ENCODE measurements around the gene ESAM.

The ESAM gene

DNA sequence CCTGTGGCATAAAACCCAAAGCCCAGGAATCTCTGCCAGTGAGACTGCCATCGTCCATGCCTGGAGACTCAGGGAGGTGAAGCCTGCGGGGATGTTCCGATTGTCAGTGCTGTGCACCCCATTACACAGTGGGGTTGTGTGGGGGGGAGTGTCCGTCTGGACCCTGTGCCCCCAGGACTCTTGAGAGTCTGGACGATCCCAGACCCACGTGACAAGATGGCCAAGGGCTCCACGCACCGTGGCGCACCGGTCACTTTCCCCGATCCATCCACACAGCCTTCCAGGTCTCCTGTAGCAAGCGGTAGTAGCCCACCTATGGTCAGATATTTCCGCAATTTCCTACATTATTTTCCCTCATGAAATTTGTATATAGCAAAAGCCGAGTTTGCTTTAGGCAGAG, 43.3 kb downstream of the ESAM start:
- ChIA-PET CTCF (interaction anchor here (0.7 kb wide), 1 partner anchor 118 kb away, joined by 3 read pairs; no protein-coding TSS in a partner anchor), POLR2A (interaction anchor here (1.0 kb wide), 1 partner anchor 45 kb away, joined by 5 read pairs; the partner anchor contains the start of genes SIAE and SPA17)
- Histone ChIP-seq H3K27ac (ENCODE audit: extremely low read depth, low read depth, low read length) (no peak overlapping the region), H3K4me1 (ENCODE audit: control insufficient read depth, insufficient read depth, low read length) (no peaks in the 10 kb centered on the region), H3K4me3 (ENCODE audit: low read depth, low read length) (no peak overlapping the region), H3K36me3 (ENCODE audit: control insufficient read depth in 2 of 2, insufficient read depth in 1 of 2, low read length in 2 of 2) (no peaks in the 10 kb centered on the region), H3K9me3 (ENCODE audit: control insufficient read depth, insufficient read depth, low read depth, low read length) (no peaks in the 10 kb centered on the region)
- no peak for TF ChIP-seq ZNF768 (tag by site-specific recombination; IDR thresholded peaks at IDR 0.05)
- TF ChIP-seq ZNF571 (tag by site-specific recombination; IDR thresholded peaks at IDR 0.05): no peak
- TF ChIP-seq, protein P1, sequence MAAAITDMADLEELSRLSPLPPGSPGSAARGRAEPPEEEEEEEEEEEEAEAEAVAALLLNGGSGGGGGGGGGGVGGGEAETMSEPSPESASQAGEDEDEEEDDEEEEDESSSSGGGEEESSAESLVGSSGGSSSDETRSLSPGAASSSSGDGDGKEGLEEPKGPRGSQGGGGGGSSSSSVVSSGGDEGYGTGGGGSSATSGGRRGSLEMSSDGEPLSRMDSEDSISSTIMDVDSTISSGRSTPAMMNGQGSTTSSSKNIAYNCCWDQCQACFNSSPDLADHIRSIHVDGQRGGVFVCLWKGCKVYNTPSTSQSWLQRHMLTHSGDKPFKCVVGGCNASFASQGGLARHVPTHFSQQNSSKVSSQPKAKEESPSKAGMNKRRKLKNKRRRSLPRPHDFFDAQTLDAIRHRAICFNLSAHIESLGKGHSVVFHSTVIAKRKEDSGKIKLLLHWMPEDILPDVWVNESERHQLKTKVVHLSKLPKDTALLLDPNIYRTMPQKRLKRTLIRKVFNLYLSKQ (tag by site-specific recombination; IDR thresholded peaks at IDR 0.05; ENCODE audit: borderline replicate concordance): no peak
- no peak for TF ChIP-seq MZF1 (tag by site-specific recombination; IDR thresholded peaks at IDR 0.05; ENCODE audit: borderline replicate concordance)
- no peak for TF ChIP-seq ZNF776 (tag by site-specific recombination; IDR thresholded peaks at IDR 0.05; ENCODE audit: borderline replicate concordance)
- TF ChIP-seq, protein P2, sequence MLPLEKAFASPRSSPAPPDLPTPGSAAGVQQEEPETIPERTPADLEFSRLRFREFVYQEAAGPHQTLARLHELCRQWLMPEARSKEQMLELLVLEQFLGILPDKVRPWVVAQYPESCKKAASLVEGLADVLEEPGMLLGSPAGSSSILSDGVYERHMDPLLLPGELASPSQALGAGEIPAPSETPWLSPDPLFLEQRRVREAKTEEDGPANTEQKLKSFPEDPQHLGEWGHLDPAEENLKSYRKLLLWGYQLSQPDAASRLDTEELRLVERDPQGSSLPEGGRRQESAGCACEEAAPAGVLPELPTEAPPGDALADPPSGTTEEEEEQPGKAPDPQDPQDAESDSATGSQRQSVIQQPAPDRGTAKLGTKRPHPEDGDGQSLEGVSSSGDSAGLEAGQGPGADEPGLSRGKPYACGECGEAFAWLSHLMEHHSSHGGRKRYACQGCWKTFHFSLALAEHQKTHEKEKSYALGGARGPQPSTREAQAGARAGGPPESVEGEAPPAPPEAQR (tag by site-specific recombination; IDR thresholded peaks at IDR 0.05): no peak
- TF ChIP-seq, protein P3, sequence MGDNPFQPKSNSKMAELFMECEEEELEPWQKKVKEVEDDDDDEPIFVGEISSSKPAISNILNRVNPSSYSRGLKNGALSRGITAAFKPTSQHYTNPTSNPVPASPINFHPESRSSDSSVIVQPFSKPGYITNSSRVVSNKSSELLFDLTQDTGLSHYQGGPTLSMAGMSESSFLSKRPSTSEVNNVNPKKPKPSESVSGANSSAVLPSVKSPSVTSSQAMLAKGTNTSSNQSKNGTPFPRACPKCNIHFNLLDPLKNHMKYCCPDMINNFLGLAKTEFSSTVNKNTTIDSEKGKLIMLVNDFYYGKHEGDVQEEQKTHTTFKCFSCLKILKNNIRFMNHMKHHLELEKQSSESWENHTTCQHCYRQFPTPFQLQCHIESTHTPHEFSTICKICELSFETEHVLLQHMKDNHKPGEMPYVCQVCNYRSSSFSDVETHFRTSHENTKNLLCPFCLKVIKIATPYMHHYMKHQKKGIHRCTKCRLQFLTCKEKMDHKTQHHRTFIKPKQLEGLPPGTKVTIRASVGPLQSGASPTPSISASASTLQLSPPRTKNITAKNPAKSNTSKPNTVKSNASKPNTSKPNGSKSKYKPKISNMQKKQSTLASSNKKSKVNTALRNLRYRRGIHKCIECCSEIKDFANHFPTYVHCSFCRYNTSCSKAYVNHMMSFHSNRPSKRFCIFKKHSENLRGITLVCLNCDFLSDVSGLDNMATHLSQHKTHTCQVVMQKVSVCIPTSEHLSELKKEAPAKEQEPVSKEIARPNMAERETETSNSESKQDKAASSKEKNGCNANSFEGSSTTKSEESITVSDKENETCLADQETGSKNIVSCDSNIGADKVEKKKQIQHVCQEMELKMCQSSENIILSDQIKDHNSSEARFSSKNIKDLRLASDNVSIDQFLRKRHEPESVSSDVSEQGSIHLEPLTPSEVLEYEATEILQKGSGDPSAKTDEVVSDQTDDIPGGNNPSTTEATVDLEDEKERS (tag by site-specific recombination; IDR thresholded peaks at IDR 0.05): no peak
- no peak for TF ChIP-seq EGR2 (tag by site-specific recombination; IDR thresholded peaks at IDR 0.05; ENCODE audit: low read depth)
- TF ChIP-seq, protein P4, sequence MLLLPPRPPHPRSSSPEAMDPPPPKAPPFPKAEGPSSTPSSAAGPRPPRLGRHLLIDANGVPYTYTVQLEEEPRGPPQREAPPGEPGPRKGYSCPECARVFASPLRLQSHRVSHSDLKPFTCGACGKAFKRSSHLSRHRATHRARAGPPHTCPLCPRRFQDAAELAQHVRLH (tag by site-specific recombination; IDR thresholded peaks at IDR 0.05): no peak
- TF ChIP-seq, protein P5, sequence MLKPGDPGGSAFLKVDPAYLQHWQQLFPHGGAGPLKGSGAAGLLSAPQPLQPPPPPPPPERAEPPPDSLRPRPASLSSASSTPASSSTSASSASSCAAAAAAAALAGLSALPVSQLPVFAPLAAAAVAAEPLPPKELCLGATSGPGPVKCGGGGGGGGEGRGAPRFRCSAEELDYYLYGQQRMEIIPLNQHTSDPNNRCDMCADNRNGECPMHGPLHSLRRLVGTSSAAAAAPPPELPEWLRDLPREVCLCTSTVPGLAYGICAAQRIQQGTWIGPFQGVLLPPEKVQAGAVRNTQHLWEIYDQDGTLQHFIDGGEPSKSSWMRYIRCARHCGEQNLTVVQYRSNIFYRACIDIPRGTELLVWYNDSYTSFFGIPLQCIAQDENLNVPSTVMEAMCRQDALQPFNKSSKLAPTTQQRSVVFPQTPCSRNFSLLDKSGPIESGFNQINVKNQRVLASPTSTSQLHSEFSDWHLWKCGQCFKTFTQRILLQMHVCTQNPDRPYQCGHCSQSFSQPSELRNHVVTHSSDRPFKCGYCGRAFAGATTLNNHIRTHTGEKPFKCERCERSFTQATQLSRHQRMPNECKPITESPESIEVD (tag by site-specific recombination; IDR thresholded peaks at IDR 0.05): no peak
- no peak for TF ChIP-seq ZBTB21 (tag by site-specific recombination; IDR thresholded peaks at IDR 0.05)
- no peak for TF ChIP-seq YY2 (tag by site-specific recombination; IDR thresholded peaks at IDR 0.05)
- TF ChIP-seq ZNF423 (tag by site-specific recombination; IDR thresholded peaks at IDR 0.05): no peak
- no peak for TF ChIP-seq ZNF777 (tag by site-specific recombination; IDR thresholded peaks at IDR 0.05; ENCODE audit: borderline replicate concordance)
- TF ChIP-seq GLIS2 (tag by site-specific recombination; IDR thresholded peaks at IDR 0.05): no peak
- no peak for TF ChIP-seq ZNF140 (tag by site-specific recombination; IDR thresholded peaks at IDR 0.05)
